Urinary bladder (tissue), 4 donors: ENCODE data around the gene LGALS4. TPM values are rescaled to one million over a fixed set of nuclear protein-coding genes. Genes with fewer than 3 reads are reported as not detected.
"Not testable (repeated sequence)": the region's sequence is repeated elsewhere in the genome, so short reads cannot be mapped to it uniquely, and the experiment has no call there.

Source experiments
- DNase-seq: peaks from one replicate; pipeline ENCODE4 v3.0.0-alpha.2; 2015; ENCODE audit errors: extremely low spot score
- H3K27ac ChIP-seq: one replicate; pipeline ENCODE4 v1.5.1; 2013; ENCODE audit warnings: low read depth, mild to moderate bottlenecking, moderate library complexity
- H3K36me3 ChIP-seq: one replicate; pipeline ENCODE4 v1.6.1; 2013; ENCODE audit warnings: mild to moderate bottlenecking, moderate library complexity; ENCODE audit not compliant: insufficient read depth
- H3K4me1 ChIP-seq: one replicate; pipeline ENCODE4 v1.6.1; 2013; ENCODE audit warnings: mild to moderate bottlenecking, moderate library complexity; ENCODE audit not compliant: insufficient read depth
- H3K4me3 ChIP-seq: one replicate; pipeline ENCODE4 v1.5.1; 2013; ENCODE audit warnings: low read depth, low read length
- WGBS: extraction: QIAGEN DNeasy Blood & Tissue Kit; methylation state at CpG from one replicate; pipeline ENCODE4 v1.1.7; 2013; 5-methylcytosine and 5-hydroxymethylcytosine counted together
- polyA plus RNA-seq: library from polyadenylated mRNA; stranded (reverse); fragments of 200-250 nt; gene quantifications from one replicate; pipeline ENCODE4 v1.2.3, GENCODE V29; 2013
- total RNA-seq: library from RNA; depleted of rRNA; stranded (reverse); fragments of >200 nt; gene quantifications from one replicate; pipeline ENCODE4 v1.2.3, GENCODE V29; 2014
- donor health status: healthy with polysubstance abuse.
- donor health status: healthy.

Gene LGALS4
- total and polyA plus RNA-seq, 2 donors = 1.7 to 2.2 TPM

DNA sequence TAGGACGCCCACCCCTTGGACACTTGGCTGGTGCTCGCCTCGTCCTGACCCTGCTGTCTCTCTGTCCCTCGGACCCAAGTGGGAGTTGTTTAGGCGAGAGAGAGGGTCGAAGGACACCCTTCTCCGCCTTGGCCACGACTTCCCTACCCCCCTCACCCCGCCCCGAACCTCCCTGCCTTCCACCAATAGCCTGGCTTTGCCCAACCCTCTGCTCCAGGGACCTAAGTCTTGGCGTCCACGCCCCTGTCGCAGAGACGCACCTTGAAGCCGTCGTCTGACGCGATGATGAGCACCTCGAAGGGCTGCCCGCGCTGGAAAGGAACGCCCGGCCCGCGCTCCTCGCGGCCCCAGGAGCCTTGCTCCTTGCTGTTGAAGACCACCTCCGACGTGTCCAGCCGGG, 41.2 kb downstream of the LGALS4 start:
- not testable (repeated sequence) for H3K27ac ChIP-seq, DNase-seq, H3K36me3 ChIP-seq, H3K4me1 ChIP-seq, H3K4me3 ChIP-seq
- 40% methylated on average over 5 of the region's 30 CpGs for WGBS

GRCh38 chr19:38770949-38771275, 41.8 kb downstream of the LGALS4 start:
- 12% methylated on average over 1 of the region's 22 CpGs for WGBS
- not testable (repeated sequence) for H3K36me3 ChIP-seq, H3K4me3 ChIP-seq, DNase-seq, H3K4me1 ChIP-seq, H3K27ac ChIP-seq

- 3% methylated on average over 26 of the region's 58 CpGs for WGBS
- H3K27ac ChIP-seq, H3K4me3 ChIP-seq, H3K4me1 ChIP-seq, DNase-seq, H3K36me3 ChIP-seq: not testable (repeated sequence)
These were observed 42.4 kb downstream of the LGALS4 start for GRCh38 chr19:38770228-38770948.

DNA sequence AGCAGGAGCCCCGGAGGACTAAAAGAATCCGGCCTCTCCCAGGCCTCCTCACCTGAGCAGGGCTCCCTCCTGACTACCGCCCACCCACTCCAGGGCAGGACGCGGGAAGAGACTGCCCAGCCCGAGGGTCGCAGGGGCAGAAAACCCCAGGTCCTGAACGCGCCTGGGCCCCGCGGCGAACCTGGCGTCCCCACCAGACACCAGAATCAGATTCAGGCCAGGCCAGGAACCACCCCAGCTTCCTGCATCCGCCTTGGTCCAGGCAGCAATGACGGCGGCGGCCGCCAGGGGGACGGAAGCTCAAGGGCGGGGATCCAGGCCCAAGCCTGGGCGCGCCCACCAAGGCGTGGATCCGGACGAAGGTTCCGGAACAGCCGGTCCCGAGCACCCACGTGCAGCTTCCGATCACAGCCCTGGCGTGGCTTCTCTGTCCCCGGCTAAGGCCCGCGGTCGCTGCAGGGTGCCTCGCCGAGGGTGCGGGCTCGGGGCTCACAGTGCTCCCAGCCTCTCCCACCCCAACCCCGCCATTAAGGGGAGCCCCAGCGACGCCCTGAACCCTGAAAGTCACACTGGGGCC, 43.0 kb downstream of the LGALS4 start:
- no peaks in the 10 kb centered on the region for H3K4me1 ChIP-seq
- WGBS = 11% methylated on average over 42 of the region's 42 CpGs
- H3K27ac ChIP-seq = no peak overlapping the region

DNA sequence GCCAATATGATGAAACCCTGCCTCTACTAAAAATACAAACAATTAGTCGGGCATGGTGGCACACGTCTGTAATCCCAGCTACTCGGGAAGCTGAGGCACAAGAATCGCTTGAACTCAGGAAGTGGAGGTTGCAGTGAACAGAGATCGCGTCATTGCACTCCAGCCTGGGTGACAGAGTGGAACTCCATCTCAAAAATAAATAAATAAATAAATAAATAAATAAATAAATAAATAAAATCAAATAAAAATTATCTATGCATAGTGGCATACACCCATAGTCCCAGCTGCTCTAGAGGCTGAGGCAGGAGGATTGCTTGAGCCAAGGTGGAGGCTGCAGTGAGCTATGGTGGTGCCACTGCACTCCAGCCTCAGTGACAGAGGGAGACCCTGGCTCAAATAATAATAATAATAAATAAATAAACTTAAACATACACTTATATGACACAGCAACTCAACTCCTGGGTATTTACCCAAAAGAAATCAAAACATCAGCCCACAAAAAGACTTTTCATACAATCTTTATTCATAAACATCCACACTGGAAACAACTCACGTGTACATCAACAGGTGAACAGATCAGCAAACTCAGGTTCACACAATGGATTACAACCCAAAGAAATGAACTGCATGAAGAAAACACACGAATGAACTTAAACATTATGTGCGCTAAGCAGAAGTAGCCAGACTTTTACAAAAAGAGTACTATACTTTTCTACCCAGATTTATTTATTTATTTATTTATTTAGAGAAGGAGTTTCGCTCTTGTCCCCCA, 46.3 kb downstream of the LGALS4 start:
- 86% methylated on average over 10 of the region's 10 CpGs for WGBS
- no peak overlapping the region for H3K27ac ChIP-seq
- H3K4me3 ChIP-seq = no peak overlapping the region
- H3K36me3 ChIP-seq = no peaks in the 10 kb centered on the region
- no peaks in the 10 kb centered on the region for H3K4me1 ChIP-seq
- DNase-seq = no peak

More for the DNA sequence above, 43.0 kb downstream of the LGALS4 start:
- no peak for DNase-seq
- no peak overlapping the region for H3K4me3 ChIP-seq
- H3K36me3 ChIP-seq = no peaks in the 10 kb centered on the region

- no peak overlapping the region for H3K27ac ChIP-seq
- H3K4me1 ChIP-seq = no peaks in the 10 kb centered on the region
- H3K36me3 ChIP-seq = no peaks in the 10 kb centered on the region
- no peak overlapping the region for H3K4me3 ChIP-seq
- no peak for DNase-seq
- 98% methylated on average over 2 of the region's 2 CpGs for WGBS
These were observed 47.5 kb downstream of the LGALS4 start for GRCh38 chr19:38765214-38765613.

DNA sequence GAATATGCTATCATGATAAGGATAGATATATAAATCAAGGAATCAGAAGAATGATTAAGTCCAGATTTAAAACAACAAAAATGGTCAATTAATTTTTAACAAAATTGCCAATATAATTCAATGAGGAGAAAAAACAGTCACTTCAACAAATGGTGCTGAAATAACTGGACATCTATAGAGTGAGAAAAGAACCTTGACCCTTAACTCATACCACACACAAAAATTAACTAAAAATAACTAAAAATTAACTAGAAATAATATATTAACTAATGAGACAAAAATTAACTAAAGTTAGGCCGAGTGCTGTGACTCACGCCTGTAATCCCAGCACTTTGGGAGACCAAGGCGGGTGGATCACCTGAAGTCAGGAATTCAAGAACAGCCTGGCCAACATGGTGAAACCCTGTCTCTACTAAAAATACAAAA, 48.9 kb downstream of the LGALS4 start:
- H3K4me3 ChIP-seq = no peak overlapping the region
- no peaks in the 10 kb centered on the region for H3K36me3 ChIP-seq
- no peaks in the 10 kb centered on the region for H3K4me1 ChIP-seq
- no peak overlapping the region for H3K27ac ChIP-seq
- WGBS = 91% methylated on average over 3 of the region's 3 CpGs
- DNase-seq = no peak

DNA sequence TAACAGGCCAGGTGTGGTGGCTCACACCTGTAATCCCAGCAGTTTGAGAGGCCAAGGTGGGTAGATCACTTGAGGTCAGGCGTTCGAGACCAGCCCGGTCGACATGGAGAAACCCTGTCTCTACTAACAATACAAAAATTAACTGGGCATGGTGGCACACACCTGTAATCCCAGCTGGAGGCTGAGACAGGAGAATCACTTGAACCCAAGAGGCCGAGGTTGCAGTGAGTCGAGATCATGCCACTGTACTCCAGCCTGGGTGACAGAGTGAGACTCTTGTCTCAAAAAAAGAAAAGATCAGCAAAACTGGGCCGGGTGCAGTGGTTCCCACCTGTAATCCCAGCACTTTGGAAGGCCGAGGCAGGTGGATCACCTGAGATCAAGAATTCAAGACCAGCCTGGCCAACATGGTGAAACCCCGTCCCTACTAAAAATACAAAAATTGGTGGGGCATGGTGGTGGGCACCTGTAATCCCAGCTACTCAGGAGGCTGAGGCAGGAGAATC, 50.8 kb downstream of the LGALS4 start:
- not testable (repeated sequence) for DNase-seq, H3K27ac ChIP-seq, H3K4me1 ChIP-seq

DNA sequence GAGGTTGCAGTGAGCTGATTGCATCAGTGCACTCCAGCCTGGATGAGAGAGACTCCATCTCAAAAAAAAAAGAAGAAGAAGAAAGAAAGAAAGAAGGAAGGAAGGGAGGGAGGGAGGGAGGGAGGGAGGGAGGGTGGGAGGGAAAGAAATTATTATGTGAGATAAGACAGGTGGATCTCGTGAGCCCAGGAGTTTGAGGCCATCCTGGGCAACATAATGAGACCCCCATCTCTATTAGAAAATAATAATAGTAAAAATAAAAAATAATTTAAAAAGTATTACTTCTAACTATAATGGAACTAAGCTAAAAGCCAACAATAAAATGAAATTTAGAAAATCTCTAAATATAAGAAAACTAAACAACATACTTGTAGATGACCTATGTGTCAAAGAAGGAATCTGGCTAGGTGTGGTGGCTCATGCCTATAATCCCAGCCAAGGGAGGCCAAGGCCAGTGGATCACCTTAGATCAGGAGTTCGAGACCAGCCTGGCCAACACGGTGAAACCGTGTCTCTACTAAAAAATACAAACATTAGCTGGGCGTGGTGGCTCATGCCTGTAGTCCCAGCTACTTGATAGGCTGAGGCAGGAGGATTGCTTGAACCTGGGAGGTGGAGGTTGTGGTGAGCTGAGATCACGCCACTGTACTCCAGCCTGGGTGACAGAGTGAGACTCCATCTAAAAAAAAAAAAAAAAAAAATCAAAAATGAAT, 51.8 kb downstream of the LGALS4 start:
- H3K36me3 ChIP-seq, H3K4me3 ChIP-seq, H3K4me1 ChIP-seq, H3K27ac ChIP-seq, DNase-seq: not testable (repeated sequence)
- WGBS = 78% methylated on average over 6 of the region's 6 CpGs

More for the DNA sequence above, 50.8 kb downstream of the LGALS4 start:
- not testable (repeated sequence) for H3K4me3 ChIP-seq, H3K36me3 ChIP-seq
- WGBS = 95% methylated on average over 9 of the region's 9 CpGs

- H3K4me3 ChIP-seq = no peak overlapping the region
- H3K36me3 ChIP-seq = no peaks in the 10 kb centered on the region
- DNase-seq = no peak
- 73% methylated on average over 10 of the region's 10 CpGs for WGBS
- no peak overlapping the region for H3K27ac ChIP-seq
- H3K4me1 ChIP-seq = no peaks in the 10 kb centered on the region
These were observed 53.1 kb downstream of the LGALS4 start for GRCh38 chr19:38759590-38760003.

DNA sequence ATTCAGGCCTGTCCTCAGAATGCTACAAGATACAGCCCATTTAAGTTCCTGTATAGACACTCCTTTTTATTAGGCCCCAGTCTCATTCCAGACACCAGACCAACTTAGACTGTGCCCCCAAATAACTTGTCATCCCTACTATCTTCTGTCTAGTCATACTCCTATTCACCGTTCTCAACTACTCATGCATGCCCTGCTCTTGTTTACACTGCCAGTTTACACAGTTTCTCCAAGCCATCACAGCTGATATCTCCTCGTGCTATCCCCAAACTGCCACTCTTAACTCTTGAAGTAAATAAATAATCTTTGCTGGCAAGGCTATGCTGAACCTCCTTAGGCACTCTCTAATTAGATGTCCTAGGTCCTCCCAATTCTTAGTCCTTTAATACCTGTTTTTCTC, 58.5 kb downstream of the LGALS4 start:
- H3K27ac ChIP-seq, H3K36me3 ChIP-seq, H3K4me3 ChIP-seq, H3K4me1 ChIP-seq, DNase-seq: not testable (repeated sequence)
- 68% methylated on average over 2 of the region's 2 CpGs for WGBS

DNA sequence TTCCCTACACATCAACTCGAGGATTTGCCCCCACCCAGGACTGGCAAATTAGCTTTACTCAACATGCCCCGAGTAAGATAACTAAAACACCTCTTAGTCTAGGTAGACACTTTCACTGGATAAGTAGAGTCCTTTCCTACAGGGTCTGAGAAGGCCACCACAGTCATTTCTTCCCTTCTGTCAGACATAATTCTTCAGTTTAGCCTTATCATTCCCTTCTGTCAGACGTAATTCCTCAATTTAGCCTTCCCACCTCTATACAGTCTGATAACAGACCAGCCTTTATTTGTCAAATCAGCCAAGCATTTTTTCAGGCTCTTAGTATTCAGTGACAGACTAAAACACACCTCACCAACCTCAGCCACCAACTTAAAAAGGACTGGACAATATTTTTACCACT, 59.0 kb downstream of the LGALS4 start:
- WGBS = 78% methylated on average over 3 of the region's 3 CpGs

More for the DNA sequence above, 59.0 kb downstream of the LGALS4 start:
- not testable (repeated sequence) for DNase-seq, H3K36me3 ChIP-seq, H3K27ac ChIP-seq, H3K4me3 ChIP-seq, H3K4me1 ChIP-seq
